Activated CD4-positive, CD25-positive, alpha-beta regulatory T cell treated with anti-CD3 and anti-CD28 coated beads, Interleukin-2, amount 50 U/mL, for 72 hours (primary cell): ENCODE measurements around the gene ALG1.
"Not testable (repeated sequence)": the region's sequence is repeated elsewhere in the genome, so short reads cannot be mapped to it uniquely, and the experiment has no call there.

Experiments used
- DNase-seq: peaks from one replicate; pipeline ENCODE4 v3.0.0; 2021

ALG1 gene

DNA sequence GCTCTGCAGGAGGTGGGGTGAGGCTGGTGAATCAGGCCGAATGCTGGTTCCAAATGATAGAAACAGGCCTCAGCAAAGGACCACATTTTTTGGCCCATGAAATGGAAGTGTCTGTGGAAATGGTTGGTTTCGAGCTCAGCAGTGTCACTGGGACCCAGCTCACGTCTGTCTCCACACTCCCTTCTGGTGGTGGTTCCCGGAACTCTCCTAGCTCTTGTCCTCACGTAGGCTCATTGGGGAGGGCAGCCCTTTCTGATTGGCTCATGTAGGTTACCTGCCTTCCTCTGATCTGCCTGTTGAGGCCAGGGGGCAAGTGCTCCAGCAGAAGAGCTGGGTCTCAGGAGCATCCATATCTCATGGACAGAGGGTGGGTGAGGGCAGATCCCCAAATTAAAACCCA lies 4.0 kb downstream of the ALG1 start:
- DNase-seq = no peak

GRCh38 chr16:5077304-5077703 lies 5.7 kb downstream of the ALG1 start:
- DNase-seq = no peak

DNA sequence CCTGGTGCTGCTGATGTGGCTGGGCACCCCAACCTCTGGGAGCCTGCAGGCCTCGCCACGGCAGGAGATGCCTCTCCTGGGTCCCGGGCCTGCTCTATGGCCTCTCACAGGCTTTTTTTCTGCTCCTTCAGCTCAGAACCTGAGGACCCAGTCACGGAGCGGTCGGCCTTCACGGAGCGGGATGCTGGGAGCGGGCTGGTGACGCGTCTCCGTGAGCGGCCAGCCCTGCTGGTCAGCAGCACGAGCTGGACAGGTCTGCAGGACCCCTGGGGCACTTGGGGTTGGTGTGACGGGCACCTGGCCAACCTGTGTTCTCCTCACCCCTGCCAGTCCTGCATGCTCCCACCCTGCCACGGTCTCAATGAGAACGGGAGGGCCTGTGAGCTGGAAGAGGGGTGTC lies 7.0 kb downstream of the ALG1 start:
- DNase-seq = no peak

GRCh38 chr16:5080461-5080860 lies 8.8 kb downstream of the ALG1 start:
- not testable (repeated sequence) for DNase-seq

- DNase-seq = not testable (repeated sequence)
Measured at GRCh38 chr16:5080996-5081395, 9.4 kb downstream of the ALG1 start.

DNA sequence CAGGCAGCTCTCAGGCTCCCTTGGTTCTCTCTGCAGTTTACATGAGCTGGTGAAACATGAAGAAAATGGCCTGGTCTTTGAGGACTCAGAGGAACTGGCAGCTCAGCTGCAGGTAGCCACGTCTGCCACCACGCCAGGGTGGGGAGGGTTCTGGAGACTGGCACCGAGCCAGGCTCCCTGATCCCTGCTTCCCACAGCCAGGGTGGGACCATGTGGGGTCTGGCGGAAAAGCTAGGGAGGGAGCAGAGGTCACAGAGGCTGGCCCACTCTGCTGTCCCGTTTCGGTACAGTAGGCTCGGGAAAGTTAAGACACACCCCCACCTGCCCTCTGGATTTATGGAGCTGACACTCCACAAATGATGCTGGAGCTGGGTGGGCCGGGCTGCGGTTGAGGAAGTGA lies 12.0 kb downstream of the ALG1 start:
- not testable (repeated sequence) for DNase-seq

GRCh38 chr16:5084099-5084731 lies 12.6 kb downstream of the ALG1 start:
- not testable (repeated sequence) for DNase-seq

- peak; percentile 59 for DNase-seq
Measured at GRCh38 chr16:5084802-5085201, 13.2 kb downstream of the ALG1 start.

- not testable (repeated sequence) for DNase-seq
Measured at GRCh38 chr16:5085716-5086115, 14.1 kb downstream of the ALG1 start.

GRCh38 chr16:5088086-5088790 lies 16.6 kb downstream of the ALG1 start:
- not testable (repeated sequence) for DNase-seq

DNA sequence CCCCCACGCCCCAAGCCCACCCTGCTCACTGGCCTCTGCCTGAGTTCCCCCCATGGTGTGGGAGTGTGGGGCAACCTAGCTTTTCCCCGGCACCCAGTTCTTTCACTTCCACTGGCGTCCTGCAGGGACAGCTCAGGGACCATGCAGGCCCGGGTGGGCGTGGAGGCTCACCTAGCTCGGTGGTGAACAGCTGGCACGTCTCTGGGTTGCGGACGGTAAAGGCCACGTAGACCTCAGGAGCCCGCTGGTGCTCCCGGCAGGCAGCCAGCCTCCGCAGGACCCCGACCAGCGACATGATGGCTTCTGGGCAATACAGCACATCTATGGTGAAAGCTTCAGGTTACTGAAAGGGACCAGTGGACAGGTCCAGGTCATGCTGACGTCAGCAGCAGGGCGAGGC lies 17.3 kb downstream of the ALG1 start:
- not testable (repeated sequence) for DNase-seq

DNA sequence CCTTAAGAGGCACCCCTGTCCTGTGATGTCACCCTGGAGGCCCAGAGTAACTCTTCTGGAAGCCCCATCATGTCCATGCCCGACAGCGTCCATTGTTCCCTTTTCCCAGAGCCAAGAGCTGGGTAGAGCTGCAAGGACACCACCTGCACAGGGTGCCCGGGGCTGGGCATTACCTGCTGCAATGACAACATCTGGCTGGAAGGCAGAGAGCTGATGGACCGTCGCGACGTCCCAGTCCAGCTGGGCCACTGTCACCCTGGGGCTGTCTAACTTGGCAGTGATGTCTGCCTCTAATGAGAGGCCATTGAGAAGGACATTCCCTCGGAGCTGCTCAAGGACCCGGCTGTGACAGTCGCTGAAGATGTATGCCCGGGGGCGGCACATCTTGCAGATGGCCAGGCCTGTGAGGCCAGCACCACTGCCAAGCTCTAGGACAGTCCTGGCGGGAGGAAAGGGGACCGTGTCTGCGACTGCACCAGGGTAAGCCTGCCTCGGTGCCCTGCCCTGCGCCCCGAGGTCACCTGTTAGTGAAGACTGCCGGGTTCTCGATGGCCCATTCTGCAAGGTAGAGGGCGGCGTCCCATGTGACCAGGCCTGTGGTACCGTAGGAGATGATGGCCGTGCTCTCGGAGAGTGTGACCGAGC lies 18.4 kb downstream of the ALG1 start:
- not testable (repeated sequence) for DNase-seq

DNA sequence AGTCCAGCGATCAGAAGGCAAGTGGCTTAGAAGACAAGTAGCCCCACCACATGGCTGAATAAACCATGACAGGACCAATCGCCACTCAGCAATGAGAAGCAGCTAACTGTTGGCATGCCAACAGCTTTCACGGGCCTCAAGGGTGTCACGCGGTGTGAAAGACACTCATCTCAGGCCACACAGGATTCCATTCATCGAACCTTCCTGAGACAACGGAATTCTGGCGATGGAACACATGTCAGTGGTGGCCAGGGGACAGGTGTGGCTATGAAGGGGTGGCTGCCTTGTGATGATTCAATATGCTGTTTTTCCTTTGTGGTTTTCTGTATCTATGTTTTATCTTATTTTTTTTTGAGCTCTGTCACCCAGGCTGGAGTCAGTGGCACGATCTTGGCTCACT lies 18.9 kb downstream of the ALG1 start:
- DNase-seq = not testable (repeated sequence)

DNA sequence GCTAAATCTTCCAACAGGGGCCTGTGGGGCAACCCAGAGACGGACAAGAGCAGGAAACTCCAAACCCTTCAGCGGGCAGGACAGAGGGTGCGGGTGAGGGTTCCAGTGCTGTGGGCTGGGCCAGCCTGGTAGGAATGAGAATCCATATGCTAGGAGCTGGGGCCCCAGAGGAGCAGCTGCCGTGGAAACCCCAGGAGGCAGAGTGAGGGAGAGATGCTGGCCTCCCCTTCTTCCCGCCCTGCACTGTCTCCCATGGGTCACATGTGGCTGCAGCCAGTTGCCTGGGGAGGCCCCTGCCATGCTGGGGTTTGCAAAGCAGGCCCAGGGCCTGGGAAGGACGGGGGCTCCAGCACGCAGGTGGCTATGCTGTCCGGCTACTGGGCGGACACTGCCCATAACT lies 21.4 kb downstream of the ALG1 start:
- not testable (repeated sequence) for DNase-seq

DNA sequence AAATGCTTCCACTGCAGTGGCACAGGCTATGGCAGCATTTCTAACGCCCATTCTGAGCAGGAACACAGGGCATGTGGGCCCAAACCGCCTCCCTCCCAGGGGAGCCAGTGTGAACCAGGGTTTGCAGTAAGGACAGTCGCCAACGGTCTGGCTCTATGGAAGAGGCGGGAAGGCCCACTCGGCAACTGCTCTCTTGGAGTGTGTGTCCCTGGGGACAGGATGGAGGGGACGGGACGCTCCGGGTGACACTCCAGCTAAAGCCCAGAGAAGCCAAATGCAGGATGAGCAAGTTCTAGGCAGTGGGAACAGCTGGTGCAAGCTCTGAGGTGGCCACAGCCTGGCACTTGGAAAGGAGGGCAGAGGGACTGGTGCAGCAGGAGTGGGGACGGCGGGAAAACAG lies 22.1 kb downstream of the ALG1 start:
- DNase-seq = not testable (repeated sequence)

DNA sequence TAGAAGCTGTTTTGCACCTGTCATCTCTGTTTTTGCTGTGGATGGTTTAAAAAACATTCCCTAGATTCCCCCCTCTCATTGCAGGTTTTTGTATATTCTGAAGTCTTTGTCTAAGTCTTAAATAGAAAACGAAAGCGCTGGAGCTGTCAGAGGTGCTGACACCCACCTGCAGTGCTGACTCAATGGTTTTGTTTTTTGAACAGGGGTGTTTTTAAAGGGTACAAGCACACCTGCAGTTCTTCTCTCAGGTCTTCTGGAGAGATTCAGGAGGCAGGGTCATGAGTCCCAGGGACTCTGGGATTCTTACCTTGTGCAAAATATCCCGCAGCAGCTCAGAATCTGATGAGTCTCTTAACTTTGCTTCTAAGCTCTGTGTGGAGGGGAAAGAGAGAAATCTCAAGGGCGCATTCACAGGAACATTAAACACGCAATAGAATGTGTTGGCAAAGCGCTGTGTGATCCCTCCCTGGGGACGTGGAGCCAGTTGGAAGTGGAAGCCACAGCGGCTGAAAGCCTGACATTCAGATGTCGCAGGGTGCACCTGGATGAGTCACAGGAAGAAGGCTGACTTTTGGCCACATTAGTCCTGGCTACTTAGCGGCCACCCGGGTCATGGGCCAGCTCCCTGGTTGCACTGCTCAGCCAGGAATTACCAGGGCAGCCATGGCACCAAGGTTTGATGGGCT lies 23.6 kb downstream of the ALG1 start:
- not testable (repeated sequence) for DNase-seq

DNA sequence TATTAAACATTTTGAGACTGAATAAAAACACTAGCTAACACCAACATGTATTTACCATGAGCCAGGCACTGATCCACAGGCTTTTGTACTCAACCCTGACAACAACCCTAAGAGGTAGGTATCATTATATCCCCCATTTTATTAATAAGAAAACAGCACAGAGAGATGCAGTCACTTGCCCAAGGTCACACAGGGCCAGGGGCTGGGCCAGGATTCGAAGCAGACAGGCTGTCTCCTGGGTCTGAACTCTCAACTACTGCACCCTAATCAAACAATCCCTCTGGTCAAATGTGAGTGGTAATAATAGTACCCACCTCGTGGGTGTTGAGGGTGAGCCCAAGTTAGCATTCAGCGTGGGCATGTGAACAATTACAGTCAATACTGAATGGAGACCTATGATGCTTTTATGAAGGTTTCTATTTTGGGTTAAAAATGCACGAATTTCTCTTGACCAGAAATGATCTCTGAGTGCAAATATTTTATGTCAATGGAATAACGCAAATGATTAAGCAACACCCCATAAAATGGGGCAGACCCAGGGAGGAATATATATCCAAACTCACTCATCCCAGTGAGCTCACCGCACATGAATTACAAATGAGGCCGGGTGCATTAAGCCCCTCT lies 24.9 kb downstream of the ALG1 start:
- not testable (repeated sequence) for DNase-seq

- DNase-seq = peak; percentile 45
Measured at GRCh38 chr16:5097061-5097469, 25.4 kb downstream of the ALG1 start.

- DNase-seq = peak; percentile 82
Measured at GRCh38 chr16:5097470-5098220, 26.0 kb downstream of the ALG1 start, which contains the start of gene EEF2KMT. EEF2KMT (minus strand) TSS chr16:5097795; CDS start chr16:5097739, 56 bp downstream.

DNA sequence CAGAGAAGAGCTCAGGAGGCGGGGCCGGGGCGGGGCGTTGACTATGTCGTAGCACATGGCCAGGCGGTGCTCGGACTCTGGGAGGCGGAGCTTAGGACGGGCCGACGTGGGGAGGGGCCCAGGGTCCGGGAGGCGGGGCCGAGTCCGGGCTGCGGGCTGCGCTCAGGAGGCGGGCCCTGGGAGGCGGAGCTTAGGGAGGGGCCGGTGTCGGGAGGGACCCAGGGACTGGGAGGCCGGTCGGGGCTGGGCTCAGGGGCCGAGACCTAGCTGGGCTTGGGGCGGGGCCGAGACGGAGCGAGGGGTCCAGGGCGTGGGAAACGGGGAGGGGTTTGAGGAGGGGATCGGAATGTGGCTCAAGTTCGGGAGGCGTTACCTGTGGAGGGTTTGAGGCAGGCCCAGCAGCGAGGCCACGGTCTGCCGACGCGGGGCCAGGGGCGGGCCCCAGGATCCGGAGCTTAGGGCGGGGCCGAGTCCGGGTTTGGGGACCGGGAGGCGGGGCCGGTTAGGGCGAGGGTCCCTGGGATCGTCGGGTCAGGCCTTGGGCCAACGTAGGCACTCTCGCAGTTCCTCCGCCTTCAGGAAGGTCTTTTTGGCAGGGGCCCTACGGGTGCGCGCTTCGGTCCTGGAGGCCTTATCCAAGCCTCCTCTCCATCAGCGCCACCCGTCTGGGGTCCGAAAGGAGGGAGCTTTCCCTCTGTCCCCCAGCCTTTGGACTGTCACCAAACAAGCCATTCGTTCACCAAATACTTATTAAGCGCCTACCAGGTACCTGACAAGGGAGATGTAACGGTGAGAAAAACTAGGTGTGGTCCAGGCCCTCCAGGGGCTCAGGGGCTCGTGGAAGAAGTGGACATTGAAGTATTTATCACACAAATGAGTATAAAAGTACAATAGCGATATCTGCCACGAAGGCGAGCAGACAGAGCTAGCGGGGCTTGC lies 26.8 kb downstream of the ALG1 start:
- peak; percentile 95 for DNase-seq

- not testable (repeated sequence) for DNase-seq
Measured at GRCh38 chr16:5099174-5099573, 27.5 kb downstream of the ALG1 start.
